Fibroblast of lung (primary cell): ENCODE data around the gene TUBG1.

Experiments used
- EZH2 ChIP-seq: IDR thresholded peaks from 2 replicates; pipeline ENCODE4 v1.5.1; 2012; ENCODE audit warnings: low read length, control low read depth, mild to moderate bottlenecking; ENCODE audit errors: missing control alignments
- TF ChIP-seq, protein P1 (sequence below), 2 donors: IDR thresholded peaks in 1 of 2; conservative IDR thresholded peaks in 1 of 2; 1 replicate in 1 of 2; 2 replicates in 1 of 2; pipeline ENCODE4 v1.5.1; 2011 to 2012; ENCODE audit warnings: low read length in 2 of 2, control low read depth in 1 of 2, inconsistent platforms in 1 of 2, low read depth in 1 of 2, mild to moderate bottlenecking in 1 of 2

DNA sequence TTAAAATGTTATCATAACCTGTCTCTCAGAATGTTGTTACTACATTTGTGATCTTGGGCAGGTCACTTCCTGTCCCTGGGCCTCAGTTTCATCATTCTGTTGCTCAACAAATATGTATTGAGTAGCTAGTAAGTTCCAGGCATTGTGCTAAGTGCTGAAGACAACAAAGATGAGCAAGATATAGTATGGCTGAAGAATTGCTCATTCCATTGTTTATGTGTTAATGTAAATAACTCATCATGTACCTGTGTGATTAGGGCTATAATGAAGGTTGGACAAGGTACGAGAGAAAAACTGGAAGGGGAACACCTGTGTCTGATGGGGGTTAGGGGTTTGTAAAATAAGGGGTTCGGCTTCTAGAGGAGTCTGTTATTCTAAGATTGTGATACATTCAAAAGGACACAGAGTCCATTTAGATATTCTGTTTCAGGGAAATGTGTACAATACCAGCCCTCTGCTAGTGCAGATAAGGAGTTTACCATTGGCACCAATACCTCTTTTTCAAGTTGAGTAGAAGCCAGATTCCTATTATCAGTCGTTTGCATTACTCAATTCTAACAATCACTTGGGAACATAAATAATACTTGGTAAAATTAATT lies 20.0 kb downstream of the TUBG1 start:
- TF ChIP-seq, protein P1, sequence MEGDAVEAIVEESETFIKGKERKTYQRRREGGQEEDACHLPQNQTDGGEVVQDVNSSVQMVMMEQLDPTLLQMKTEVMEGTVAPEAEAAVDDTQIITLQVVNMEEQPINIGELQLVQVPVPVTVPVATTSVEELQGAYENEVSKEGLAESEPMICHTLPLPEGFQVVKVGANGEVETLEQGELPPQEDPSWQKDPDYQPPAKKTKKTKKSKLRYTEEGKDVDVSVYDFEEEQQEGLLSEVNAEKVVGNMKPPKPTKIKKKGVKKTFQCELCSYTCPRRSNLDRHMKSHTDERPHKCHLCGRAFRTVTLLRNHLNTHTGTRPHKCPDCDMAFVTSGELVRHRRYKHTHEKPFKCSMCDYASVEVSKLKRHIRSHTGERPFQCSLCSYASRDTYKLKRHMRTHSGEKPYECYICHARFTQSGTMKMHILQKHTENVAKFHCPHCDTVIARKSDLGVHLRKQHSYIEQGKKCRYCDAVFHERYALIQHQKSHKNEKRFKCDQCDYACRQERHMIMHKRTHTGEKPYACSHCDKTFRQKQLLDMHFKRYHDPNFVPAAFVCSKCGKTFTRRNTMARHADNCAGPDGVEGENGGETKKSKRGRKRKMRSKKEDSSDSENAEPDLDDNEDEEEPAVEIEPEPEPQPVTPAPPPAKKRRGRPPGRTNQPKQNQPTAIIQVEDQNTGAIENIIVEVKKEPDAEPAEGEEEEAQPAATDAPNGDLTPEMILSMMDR (conservative IDR thresholded peaks at IDR 0.05 in 1 of 2, IDR thresholded peaks at IDR 0.05 in 1 of 2; ENCODE audit: low read depth in 1 of 2, low read length in 2 of 2) = no peak
- TF ChIP-seq EZH2 = no peak
